ENCODE measurements around the gene CD70.

GRCh38 chr19:6586726-6587092 lies 4.2 kb downstream of the CD70 start:
- no peak for TF ChIP-seq CTCF (optimal IDR thresholded peaks at IDR 0.05 in 1 of 3, IDR thresholded peaks at IDR 0.05 in 1 of 3, conservative IDR thresholded peaks at IDR 0.05 in 1 of 3; ENCODE audit: extremely low read depth in 1 of 3, insufficient read depth in 2 of 3, low read length in 3 of 3)
- TF ChIP-seq EZH2 (IDR thresholded peaks at IDR 0.05; ENCODE audit: low read length), result no peak

Data from keratinocyte (primary cell).